Ureter (tissue), 1 donor: ENCODE results near the gene GLCE. TPM values are rescaled to one million over a fixed set of nuclear protein-coding genes. Genes with fewer than 3 reads are reported as not detected.
"Not testable (repeated sequence)": the region's sequence is repeated elsewhere in the genome, so short reads cannot be mapped to it uniquely, and the experiment has no call there.

Experiments used
- DNase-seq: peaks from one replicate; pipeline ENCODE4 v3.0.0-alpha.2; 2020; ENCODE audit warnings: low spot score
- total RNA-seq: library from RNA; stranded (reverse); gene quantifications from one replicate; pipeline ENCODE4 v1.2.4, GENCODE V29; 2023
- donor health status: DM: yes; HTN: yes; CAD: no.

Gene GLCE
- total RNA-seq, 1 donor from 2014 or later, result 15.5 TPM

- DNase-seq, result no peak
Observed at GRCh38 chr15:69299451-69299886, 139.0 kb downstream of the GLCE start.

- DNase-seq, result no peak
Observed at GRCh38 chr15:69299943-69300588, 139.6 kb downstream of the GLCE start.

- not testable (repeated sequence) for DNase-seq
Observed at GRCh38 chr15:69301101-69301500, 140.7 kb downstream of the GLCE start.

GRCh38 chr15:69302087-69302486 lies 141.7 kb downstream of the GLCE start:
- DNase-seq, result not testable (repeated sequence)

- no peak for DNase-seq
Observed at GRCh38 chr15:69302929-69303328, 142.5 kb downstream of the GLCE start.

GRCh38 chr15:69303337-69304181 lies 143.1 kb downstream of the GLCE start:
- no peak for DNase-seq

- DNase-seq, result no peak
Observed at GRCh38 chr15:69304182-69304545, 143.7 kb downstream of the GLCE start.

GRCh38 chr15:69305204-69305931 lies 144.9 kb downstream of the GLCE start:
- no peak for DNase-seq

- DNase-seq, result no peak
Observed at GRCh38 chr15:69305933-69306568, 145.6 kb downstream of the GLCE start.

- no peak for DNase-seq
Observed at GRCh38 chr15:69307939-69308338, 147.5 kb downstream of the GLCE start.

- DNase-seq, result no peak
Observed at GRCh38 chr15:69308949-69309348, 148.5 kb downstream of the GLCE start.

- no peak for DNase-seq
Observed at GRCh38 chr15:69311319-69311721, 150.9 kb downstream of the GLCE start.

- DNase-seq, result no peak
Observed at GRCh38 chr15:69313432-69314000, 153.1 kb downstream of the GLCE start.

- no peak for DNase-seq
Observed at GRCh38 chr15:69314131-69314530, 153.7 kb downstream of the GLCE start.

- no peak for DNase-seq
Observed at GRCh38 chr15:69314736-69315135, 154.3 kb downstream of the GLCE start.

GRCh38 chr15:69315402-69316110 lies 155.1 kb downstream of the GLCE start:
- no peak for DNase-seq

- DNase-seq, result no peak
Observed at GRCh38 chr15:69316291-69316690, 155.9 kb downstream of the GLCE start.

- no peak for DNase-seq
Observed at GRCh38 chr15:69317392-69317841, 157.0 kb downstream of the GLCE start.

GRCh38 chr15:69318033-69318432 lies 157.6 kb downstream of the GLCE start:
- no peak for DNase-seq

- DNase-seq, result no peak
Observed at GRCh38 chr15:69319384-69320375, 159.2 kb downstream of the GLCE start.
